IMR-90 (cell line): Measurements from ENCODE around the gene YEATS4.

Experiments used
- CHD1 ChIP-seq: IDR thresholded peaks from 2 replicates; pipeline ENCODE4 v1.6.1; 2012; ENCODE audit warnings: low read depth, low read length, improper control_type of control experiment
- MAFK ChIP-seq: IDR thresholded peaks from 2 replicates; pipeline ENCODE4 v1.6.1; 2012; ENCODE audit warnings: low read depth, low read length, improper control_type of control experiment
- MAZ ChIP-seq: IDR thresholded peaks from 2 replicates; pipeline ENCODE4 v1.6.1; 2012; ENCODE audit warnings: low read depth, mild to moderate bottlenecking, low read length, improper control_type of control experiment, moderate library complexity, borderline replicate concordance
- MXI1 ChIP-seq: IDR thresholded peaks from 2 replicates; pipeline ENCODE4 v1.6.1; 2012; ENCODE audit warnings: low read depth, mild to moderate bottlenecking, low read length, moderate library complexity, borderline replicate concordance
- POLR2A ChIP-seq: IDR thresholded peaks from 2 replicates; pipeline ENCODE4 v1.6.1; 2012; ENCODE audit warnings: mild to moderate bottlenecking, low read depth, low read length
- RAD21 ChIP-seq: IDR thresholded peaks from 2 replicates; pipeline ENCODE4 v1.6.1; 2012; ENCODE audit warnings: low read length, improper control_type of control experiment
- RCOR1 ChIP-seq: IDR thresholded peaks from 2 replicates; pipeline ENCODE4 v1.6.1; 2012; ENCODE audit warnings: mild to moderate bottlenecking, low read length, improper control_type of control experiment; ENCODE audit not compliant: insufficient replicate concordance
- RFX5 ChIP-seq: IDR thresholded peaks from 2 replicates; pipeline ENCODE4 v1.8.0; 2012; ENCODE audit warnings: low read depth, mild to moderate bottlenecking, low read length, moderate library complexity
- SMC3 ChIP-seq: fragments of 150-350 bp; IDR thresholded peaks from 2 replicates; pipeline ENCODE4 v1.6.1; 2016; ENCODE audit warnings: low read depth, mild to moderate bottlenecking, antibody characterized with exemption, low read length, moderate library complexity
- TF ChIP-seq, protein P1 (sequence below): conservative IDR thresholded peaks from 2 replicates; pipeline ENCODE4 v1.5.1; 2012; ENCODE audit warnings: mild to moderate bottlenecking, low read depth, low read length, improper control_type of control experiment

DNA sequence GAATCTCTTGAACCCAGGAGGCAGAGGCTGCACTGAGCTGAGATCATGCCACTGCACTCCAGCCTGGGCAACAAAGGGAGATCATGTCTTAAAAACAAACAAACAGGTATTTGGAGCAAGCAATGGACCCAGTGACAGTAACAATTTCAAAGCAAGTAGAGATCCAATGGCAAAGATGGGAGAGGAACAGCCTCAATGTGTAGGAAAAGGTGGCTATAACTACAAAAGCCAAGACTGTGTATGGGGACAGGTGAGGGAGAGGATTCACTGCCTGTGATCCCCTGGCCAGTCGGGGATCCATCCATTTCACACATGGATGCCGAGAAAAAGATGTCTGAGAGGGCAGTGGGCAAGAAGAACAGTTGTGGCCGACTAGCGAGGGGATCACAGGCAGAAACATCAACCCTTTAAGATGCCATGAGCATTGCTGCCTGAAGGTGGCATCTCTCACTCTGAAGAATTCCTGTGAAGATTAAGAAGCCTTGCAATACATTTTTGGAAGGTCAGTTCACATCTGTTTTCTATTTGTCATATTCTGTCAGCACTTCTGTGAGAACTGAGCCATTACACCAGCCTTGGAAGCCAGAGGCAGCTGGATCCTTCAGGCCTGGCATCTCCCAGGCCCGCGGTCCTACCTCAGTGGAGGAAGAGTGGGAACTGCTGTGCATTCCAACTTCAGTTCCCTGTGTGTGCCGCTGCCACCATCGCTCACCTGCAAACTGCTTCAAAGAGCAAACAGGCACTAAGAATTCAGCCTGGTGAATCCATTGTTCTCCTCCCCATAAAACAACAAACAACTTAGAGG is 56.1 kb downstream of the YEATS4 start:
- TF ChIP-seq, protein P1, sequence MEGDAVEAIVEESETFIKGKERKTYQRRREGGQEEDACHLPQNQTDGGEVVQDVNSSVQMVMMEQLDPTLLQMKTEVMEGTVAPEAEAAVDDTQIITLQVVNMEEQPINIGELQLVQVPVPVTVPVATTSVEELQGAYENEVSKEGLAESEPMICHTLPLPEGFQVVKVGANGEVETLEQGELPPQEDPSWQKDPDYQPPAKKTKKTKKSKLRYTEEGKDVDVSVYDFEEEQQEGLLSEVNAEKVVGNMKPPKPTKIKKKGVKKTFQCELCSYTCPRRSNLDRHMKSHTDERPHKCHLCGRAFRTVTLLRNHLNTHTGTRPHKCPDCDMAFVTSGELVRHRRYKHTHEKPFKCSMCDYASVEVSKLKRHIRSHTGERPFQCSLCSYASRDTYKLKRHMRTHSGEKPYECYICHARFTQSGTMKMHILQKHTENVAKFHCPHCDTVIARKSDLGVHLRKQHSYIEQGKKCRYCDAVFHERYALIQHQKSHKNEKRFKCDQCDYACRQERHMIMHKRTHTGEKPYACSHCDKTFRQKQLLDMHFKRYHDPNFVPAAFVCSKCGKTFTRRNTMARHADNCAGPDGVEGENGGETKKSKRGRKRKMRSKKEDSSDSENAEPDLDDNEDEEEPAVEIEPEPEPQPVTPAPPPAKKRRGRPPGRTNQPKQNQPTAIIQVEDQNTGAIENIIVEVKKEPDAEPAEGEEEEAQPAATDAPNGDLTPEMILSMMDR: peak; percentile 88
- TF ChIP-seq MAFK: peak; percentile 24; the same call in 1 of the 2 replicates
- peak; percentile 75 for TF ChIP-seq RAD21
- TF ChIP-seq CHD1: no peak; the same call in 1 of the 2 replicates
- peak; percentile 58 for TF ChIP-seq RCOR1
- no peak for TF ChIP-seq MAZ
- TF ChIP-seq SMC3: peak; percentile 63
- no peak for TF ChIP-seq POLR2A
- no peak for TF ChIP-seq RFX5
- TF ChIP-seq MXI1: no peak
